ENCODE results near the gene ARHGEF3.
"Not testable (repeated sequence)": the region's sequence is repeated elsewhere in the genome, so short reads cannot be mapped to it uniquely, and the experiment has no call there.

Gene ARHGEF3

GRCh38 chr3:56720849-56721248, 80.9 kb downstream of the ARHGEF3 start:
- no peak overlapping the region for H3K9ac ChIP-seq (ENCODE audit: insufficient read length, low read depth)
- H3K36me3 ChIP-seq (ENCODE audit: insufficient read depth, insufficient read length, low read length), result no peaks in the 10 kb centered on the region
- no peak overlapping the region for H3K4me3 ChIP-seq (ENCODE audit: insufficient read length, low read depth)
- no peak for DNase-seq (ENCODE audit: low read depth, low spot score)
- peaks cover 11% of the 10 kb centered on the region for H3K9me3 ChIP-seq (ENCODE audit: insufficient read depth, low read length)
- no peaks in the 10 kb centered on the region for H3K4me1 ChIP-seq (ENCODE audit: insufficient read depth, insufficient read length)
- TF ChIP-seq SUZ12 (IDR thresholded peaks at IDR 0.05; ENCODE audit: extremely low read depth, insufficient read depth, insufficient read length) (no peak), ZNF274 (IDR thresholded peaks at IDR 0.05; ENCODE audit: low read depth, low read length) (no peak), YY1 (IDR thresholded peaks at IDR 0.05; ENCODE audit: insufficient read depth, insufficient read length) (no peak)
- no peaks in the 10 kb centered on the region for H3K27me3 ChIP-seq (ENCODE audit: insufficient read depth, insufficient read length)

- H3K9me3 ChIP-seq (ENCODE audit: insufficient read depth, low read length), result peaks cover 17% of the 10 kb centered on the region
- H3K27me3 ChIP-seq (ENCODE audit: insufficient read depth, insufficient read length); H3K4me3 ChIP-seq (ENCODE audit: insufficient read length, low read depth); H3K9ac ChIP-seq (ENCODE audit: insufficient read length, low read depth); H3K36me3 ChIP-seq (ENCODE audit: insufficient read depth, insufficient read length, low read length); DNase-seq (ENCODE audit: low read depth, low spot score); H3K4me1 ChIP-seq (ENCODE audit: insufficient read depth, insufficient read length): not testable (repeated sequence)
Measured at GRCh38 chr3:56718809-56719208, 82.9 kb downstream of the ARHGEF3 start.

DNA sequence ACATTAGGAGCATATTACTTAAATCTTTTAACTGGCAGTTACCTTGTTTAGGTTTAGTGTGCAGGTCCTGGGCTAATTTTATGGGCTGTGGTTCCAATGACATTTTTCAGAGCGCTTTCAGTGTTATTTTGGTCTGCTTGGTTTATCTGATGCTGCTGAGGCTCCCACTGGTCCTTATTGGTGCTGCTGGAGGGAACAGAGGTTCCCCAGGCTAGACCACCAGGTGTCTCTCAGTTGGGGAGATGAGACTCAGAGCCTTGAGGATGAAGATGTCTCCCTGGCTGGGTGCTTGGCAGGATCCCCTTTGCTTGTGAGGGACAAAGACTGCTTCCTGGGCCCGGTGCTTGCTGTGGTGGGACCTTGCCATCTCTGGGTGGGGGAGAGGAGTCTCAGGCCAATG, 90.4 kb downstream of the ARHGEF3 start:
- Histone ChIP-seq H3K27me3 (ENCODE audit: insufficient read depth, insufficient read length) (no peaks in the 10 kb centered on the region), H3K4me1 (ENCODE audit: insufficient read depth, insufficient read length) (no peaks in the 10 kb centered on the region), H3K36me3 (ENCODE audit: insufficient read depth, insufficient read length, low read length) (no peaks in the 10 kb centered on the region), H3K9ac (ENCODE audit: insufficient read length, low read depth) (no peak overlapping the region), H3K9me3 (ENCODE audit: insufficient read depth, low read length) (peaks cover 9% of the 10 kb centered on the region; the same call in 1 of the 2 replicates), H3K4me3 (ENCODE audit: insufficient read length, low read depth) (no peak overlapping the region)
- DNase-seq (ENCODE audit: low read depth, low spot score), result no peak
- TF ChIP-seq YY1 (IDR thresholded peaks at IDR 0.05; ENCODE audit: insufficient read depth, insufficient read length), result no peak
- TF ChIP-seq ZNF274 (IDR thresholded peaks at IDR 0.05; ENCODE audit: low read depth, low read length), result no peak
- TF ChIP-seq SUZ12 (IDR thresholded peaks at IDR 0.05; ENCODE audit: extremely low read depth, insufficient read depth, insufficient read length), result no peak

GRCh38 chr3:56707412-56707811, 94.3 kb downstream of the ARHGEF3 start:
- DNase-seq (ENCODE audit: low read depth, low spot score); H3K27me3 ChIP-seq (ENCODE audit: insufficient read depth, insufficient read length); H3K4me1 ChIP-seq (ENCODE audit: insufficient read depth, insufficient read length); H3K36me3 ChIP-seq (ENCODE audit: insufficient read depth, insufficient read length, low read length); H3K9me3 ChIP-seq (ENCODE audit: insufficient read depth, low read length); H3K9ac ChIP-seq (ENCODE audit: insufficient read length, low read depth); H3K4me3 ChIP-seq (ENCODE audit: insufficient read length, low read depth): not testable (repeated sequence)

GRCh38 chr3:56706629-56707028, 95.1 kb downstream of the ARHGEF3 start:
- no peaks in the 10 kb centered on the region for H3K9me3 ChIP-seq (ENCODE audit: insufficient read depth, low read length)

GRCh38 chr3:56704706-56705105, 97.0 kb downstream of the ARHGEF3 start:
- Histone ChIP-seq H3K4me3 (ENCODE audit: insufficient read length, low read depth) (no peak overlapping the region), H3K27me3 (ENCODE audit: insufficient read depth, insufficient read length) (no peaks in the 10 kb centered on the region), H3K4me1 (ENCODE audit: insufficient read depth, insufficient read length) (no peaks in the 10 kb centered on the region), H3K36me3 (ENCODE audit: insufficient read depth, insufficient read length, low read length) (no peaks in the 10 kb centered on the region), H3K9me3 (ENCODE audit: insufficient read depth, low read length) (no peaks in the 10 kb centered on the region), H3K9ac (ENCODE audit: insufficient read length, low read depth) (no peak overlapping the region)
- no peak for DNase-seq (ENCODE audit: low read depth, low spot score)
- TF ChIP-seq ZNF274 (IDR thresholded peaks at IDR 0.05; ENCODE audit: low read depth, low read length), result no peak

More at GRCh38 chr3:56706629-56707028, 95.1 kb downstream of the ARHGEF3 start:
- H3K4me3 ChIP-seq (ENCODE audit: insufficient read length, low read depth), result no peak overlapping the region
- H3K4me1 ChIP-seq (ENCODE audit: insufficient read depth, insufficient read length), result no peaks in the 10 kb centered on the region
- TF ChIP-seq SUZ12 (IDR thresholded peaks at IDR 0.05; ENCODE audit: extremely low read depth, insufficient read depth, insufficient read length), result no peak
- TF ChIP-seq ZNF274 (IDR thresholded peaks at IDR 0.05; ENCODE audit: low read depth, low read length), result no peak
- no peak for TF ChIP-seq YY1 (IDR thresholded peaks at IDR 0.05; ENCODE audit: insufficient read depth, insufficient read length)
- H3K27me3 ChIP-seq (ENCODE audit: insufficient read depth, insufficient read length), result no peaks in the 10 kb centered on the region
- H3K36me3 ChIP-seq (ENCODE audit: insufficient read depth, insufficient read length, low read length), result no peaks in the 10 kb centered on the region
- DNase-seq (ENCODE audit: low read depth, low spot score), result no peak
- no peak overlapping the region for H3K9ac ChIP-seq (ENCODE audit: insufficient read length, low read depth)

DNA sequence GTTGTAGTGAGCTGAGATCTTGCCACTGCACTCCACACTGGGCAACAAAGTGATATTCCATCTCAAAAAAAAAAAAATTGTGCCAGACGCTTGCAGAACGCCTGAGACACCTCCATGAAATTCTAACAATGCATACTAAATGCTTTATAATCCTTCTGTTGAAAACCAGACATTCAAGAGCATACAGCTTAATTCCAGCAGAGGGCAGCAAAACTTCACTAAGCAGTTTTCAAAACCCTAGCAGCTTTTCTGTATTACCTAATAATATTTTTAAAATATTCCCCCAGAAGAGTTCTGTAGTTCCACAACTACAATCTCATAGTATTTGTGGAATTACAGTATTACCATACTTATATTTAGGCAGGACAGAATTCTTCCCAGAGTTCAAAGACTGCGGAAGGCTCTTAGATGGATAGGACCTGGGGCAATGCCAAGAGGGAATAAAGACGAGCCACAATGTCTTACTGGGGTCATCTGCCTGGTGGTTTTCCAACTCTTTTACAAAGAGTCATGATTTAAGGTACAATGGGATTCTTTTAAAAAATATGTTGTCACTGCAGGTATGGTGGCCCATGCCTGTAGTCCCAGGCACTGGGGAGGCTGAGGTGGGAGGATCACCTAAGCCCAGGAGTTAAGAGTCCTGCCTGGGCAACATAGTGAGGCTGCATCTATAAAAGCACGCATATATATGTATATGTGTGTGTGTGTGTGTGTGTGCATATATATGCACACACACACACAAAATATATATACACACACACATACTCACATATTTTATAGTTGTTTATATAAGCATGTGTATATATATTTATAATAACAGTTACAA, 99.0 kb downstream of the ARHGEF3 start:
- Histone ChIP-seq H3K9me3 (ENCODE audit: insufficient read depth, low read length) (no peaks in the 10 kb centered on the region), H3K4me1 (ENCODE audit: insufficient read depth, insufficient read length) (no peaks in the 10 kb centered on the region), H3K4me3 (ENCODE audit: insufficient read length, low read depth) (no peak overlapping the region), H3K27me3 (ENCODE audit: insufficient read depth, insufficient read length) (no peaks in the 10 kb centered on the region), H3K36me3 (ENCODE audit: insufficient read depth, insufficient read length, low read length) (no peaks in the 10 kb centered on the region), H3K9ac (ENCODE audit: insufficient read length, low read depth) (no peak overlapping the region)
- DNase-seq (ENCODE audit: low read depth, low spot score), result peak; percentile 42
- TF ChIP-seq YY1 (IDR thresholded peaks at IDR 0.05; ENCODE audit: insufficient read depth, insufficient read length), result no peak
- TF ChIP-seq ZNF274 (IDR thresholded peaks at IDR 0.05; ENCODE audit: low read depth, low read length), result no peak
- no peak for TF ChIP-seq SUZ12 (IDR thresholded peaks at IDR 0.05; ENCODE audit: extremely low read depth, insufficient read depth, insufficient read length)

GRCh38 chr3:56700151-56700550, 101.6 kb downstream of the ARHGEF3 start:
- DNase-seq (ENCODE audit: low read depth, low spot score), result no peak
- no peak for TF ChIP-seq SUZ12 (IDR thresholded peaks at IDR 0.05; ENCODE audit: extremely low read depth, insufficient read depth, insufficient read length)
- TF ChIP-seq ZNF274 (IDR thresholded peaks at IDR 0.05; ENCODE audit: low read depth, low read length), result no peak
- Histone ChIP-seq H3K4me3 (ENCODE audit: insufficient read length, low read depth) (no peak overlapping the region), H3K27me3 (ENCODE audit: insufficient read depth, insufficient read length) (no peaks in the 10 kb centered on the region), H3K4me1 (ENCODE audit: insufficient read depth, insufficient read length) (no peaks in the 10 kb centered on the region), H3K9ac (ENCODE audit: insufficient read length, low read depth) (no peak overlapping the region), H3K36me3 (ENCODE audit: insufficient read depth, insufficient read length, low read length) (no peaks in the 10 kb centered on the region), H3K9me3 (ENCODE audit: insufficient read depth, low read length) (no peaks in the 10 kb centered on the region)

All from NT2/D1 (cell line).